Measurements from ENCODE around the gene ARHGAP33. TPM values are rescaled to one million over a fixed set of nuclear protein-coding genes. Genes with fewer than 3 reads are reported as not detected.

ARHGAP33 gene
- total RNA-seq, 1 experiment from 2014 or later: 19.5 TPM

GRCh38 chr19:35785339-35785627 lies 9.9 kb downstream of the ARHGAP33 start:
- WGBS (ENCODE audit: extremely low coverage, insufficient read length, low lambda C conversion rate): no CpG with 5 or more reads among the region's 10 CpGs
- TF ChIP-seq, protein P1, sequence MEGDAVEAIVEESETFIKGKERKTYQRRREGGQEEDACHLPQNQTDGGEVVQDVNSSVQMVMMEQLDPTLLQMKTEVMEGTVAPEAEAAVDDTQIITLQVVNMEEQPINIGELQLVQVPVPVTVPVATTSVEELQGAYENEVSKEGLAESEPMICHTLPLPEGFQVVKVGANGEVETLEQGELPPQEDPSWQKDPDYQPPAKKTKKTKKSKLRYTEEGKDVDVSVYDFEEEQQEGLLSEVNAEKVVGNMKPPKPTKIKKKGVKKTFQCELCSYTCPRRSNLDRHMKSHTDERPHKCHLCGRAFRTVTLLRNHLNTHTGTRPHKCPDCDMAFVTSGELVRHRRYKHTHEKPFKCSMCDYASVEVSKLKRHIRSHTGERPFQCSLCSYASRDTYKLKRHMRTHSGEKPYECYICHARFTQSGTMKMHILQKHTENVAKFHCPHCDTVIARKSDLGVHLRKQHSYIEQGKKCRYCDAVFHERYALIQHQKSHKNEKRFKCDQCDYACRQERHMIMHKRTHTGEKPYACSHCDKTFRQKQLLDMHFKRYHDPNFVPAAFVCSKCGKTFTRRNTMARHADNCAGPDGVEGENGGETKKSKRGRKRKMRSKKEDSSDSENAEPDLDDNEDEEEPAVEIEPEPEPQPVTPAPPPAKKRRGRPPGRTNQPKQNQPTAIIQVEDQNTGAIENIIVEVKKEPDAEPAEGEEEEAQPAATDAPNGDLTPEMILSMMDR (conservative IDR thresholded peaks at IDR 0.05): no peak
- peak overlapping the region; percentile 80 for H3K4me2 ChIP-seq (ENCODE audit: insufficient read depth, insufficient read length, low read length)

More at GRCh38 chr19:35785339-35785627, 9.9 kb downstream of the ARHGAP33 start:
- Mint-ChIP-seq H3K27me3 (ENCODE audit: low read depth) (peaks cover 1% of the 10 kb centered on the region; the same call in 1 of the 2 replicates), H3K36me3 (ENCODE audit: insufficient read depth in 1 of 3, low read depth in 3 of 3) (peaks cover 0 to 5% (median 2%) of the 10 kb centered on the region in 3 experiments; a peak in 2 of 7 replicates), H3K27ac (no peak overlapping the region), H3K9me3 (no peaks in the 10 kb centered on the region; a peak in 1 of 5 replicates), H3K4me3 (peak overlapping the region; percentile 60 to 68), H3K4me1 (peaks cover 23 to 40% of the 10 kb centered on the region in 2 experiments)
- Histone ChIP-seq H4K91ac (ENCODE audit: insufficient read length, low read depth, low read length) (no peak overlapping the region), H3K79me2 (ENCODE audit: insufficient read depth, low read length) (no peaks in the 10 kb centered on the region), H3K9me3 (ENCODE audit: control insufficient read depth, low read depth, low read length) (no peaks in the 10 kb centered on the region), H3K23me2 (ENCODE audit: insufficient read length, low read depth, low read length, poor library complexity, severe bottlenecking) (peaks cover 7% of the 10 kb centered on the region), H2BK5ac (ENCODE audit: insufficient read length, low read length) (no peak overlapping the region), H2BK20ac (ENCODE audit: low read depth, low read length, poor library complexity, severe bottlenecking) (no peak overlapping the region), H3K4me1 (ENCODE audit: insufficient read depth, low read length) (no peaks in the 10 kb centered on the region), H3K56ac (ENCODE audit: insufficient read length, low read depth, low read length) (no peak overlapping the region), H2AFZ (ENCODE audit: low read length) (no peak overlapping the region), H3K9ac (ENCODE audit: extremely low read depth, insufficient read length, low read length) (peak overlapping the region; percentile 15), H4K8ac (replicated peaks; ENCODE audit: insufficient read length, low read depth, low read length) (no peak overlapping the region), H2BK12ac (ENCODE audit: insufficient read length, low read depth, low read length) (no peak overlapping the region), H3K18ac (ENCODE audit: insufficient read length, low read depth, low read length) (no peak overlapping the region), H4K5ac (ENCODE audit: insufficient read length, low read depth, low read length) (no peak overlapping the region), H3K79me1 (ENCODE audit: insufficient read depth, low read depth, low read length, poor library complexity, severe bottlenecking) (no peaks in the 10 kb centered on the region), H3T11ph (ENCODE audit: low read length) (no peak overlapping the region), H2AK5ac (ENCODE audit: insufficient read length, low read length) (no peak overlapping the region), H3K23ac (ENCODE audit: insufficient read length, low read depth, low read length) (no peak overlapping the region), H4K20me1 (ENCODE audit: control insufficient read depth, insufficient read depth, insufficient read length) (no peaks in the 10 kb centered on the region), H2BK15ac (ENCODE audit: low read depth, low read length) (no peak overlapping the region), H3K27ac (ENCODE audit: insufficient read length, low read depth, low read length) (no peak overlapping the region), H3K4ac (ENCODE audit: low read depth, low read length) (no peak overlapping the region), H3K14ac (ENCODE audit: insufficient read depth, low read length) (peak overlapping the region; percentile 41; the same call in 1 of the 2 replicates), H3K27me3 (ENCODE audit: insufficient read depth, low read length) (no peaks in the 10 kb centered on the region), H2BK120ac (ENCODE audit: low read depth, low read length, poor library complexity, severe bottlenecking) (no peak overlapping the region)
- no peak for DNase-seq

All from H9 (cell line).